NOMO-1 (cell line): ENCODE measurements around the gene EPHA6.

Experiments
- DNase-seq, 2 experiments: peaks; one replicate each; lab custom pipeline; 2025; ENCODE audit not compliant: unreplicated experiment in 2 of 2; lab: John Stamatoyannopoulos, UW

The EPHA6 gene

GRCh38 chr3:96813820-96814650 lies at the start of gene EPHA6:
TSS of gene EPHA6 (plus strand) at chr3:96814594.
- DNase-seq: no peak

GRCh38 chr3:96776818-96777217 lies 37.6 kb upstream of the EPHA6 start:
- DNase-seq: no peak

GRCh38 chr3:96779810-96780209 lies 34.6 kb upstream of the EPHA6 start:
- no peak for DNase-seq

- no peak for DNase-seq
These were observed 18.3 kb upstream of the EPHA6 start for GRCh38 chr3:96796101-96796500.

GRCh38 chr3:96803870-96804269 lies 10.5 kb upstream of the EPHA6 start:
- no peak for DNase-seq

- no peak for DNase-seq
These were observed 8.1 kb upstream of the EPHA6 start for GRCh38 chr3:96806341-96806740.

GRCh38 chr3:96813134-96813819 lies 1.1 kb upstream of the EPHA6 start:
- DNase-seq: no peak

GRCh38 chr3:96814651-96815567 lies 515 bp downstream of the EPHA6 start:
- DNase-seq: no peak

- DNase-seq: no peak
These were observed 16.8 kb downstream of the EPHA6 start for GRCh38 chr3:96831175-96831574.

- no peak for DNase-seq
These were observed 18.9 kb downstream of the EPHA6 start for GRCh38 chr3:96833301-96833700.

- no peak for DNase-seq
These were observed 21.9 kb downstream of the EPHA6 start for GRCh38 chr3:96836153-96836915.

- DNase-seq: no peak
These were observed 29.3 kb downstream of the EPHA6 start for GRCh38 chr3:96843505-96844203.

GRCh38 chr3:96844204-96844514 lies 29.8 kb downstream of the EPHA6 start:
- DNase-seq: no peak

- DNase-seq: no peak
These were observed 38.5 kb downstream of the EPHA6 start for GRCh38 chr3:96852849-96853248.

- no peak for DNase-seq
These were observed 46.5 kb downstream of the EPHA6 start for GRCh38 chr3:96860882-96861281.

- peak in 1 of 2 experiments; percentile 7 for DNase-seq
These were observed 48.8 kb downstream of the EPHA6 start for GRCh38 chr3:96863129-96863740.

GRCh38 chr3:96865605-96866004 lies 51.2 kb downstream of the EPHA6 start:
- DNase-seq: no peak

- no peak for DNase-seq
These were observed 54.9 kb downstream of the EPHA6 start for GRCh38 chr3:96869316-96869715.

- no peak for DNase-seq
These were observed 63.1 kb downstream of the EPHA6 start for GRCh38 chr3:96877510-96877909.

GRCh38 chr3:96900031-96900430 lies 85.6 kb downstream of the EPHA6 start:
- no peak for DNase-seq
